Dendritic cell treated with granulocyte-macrophage colony-stimulating factor and Interleukin-4, amounts not matched to agents 40 ng/mL and 50 ng/mL, for 4 days (primary cell): ENCODE data around the gene POLR1B.
"Not testable (repeated sequence)": the region's sequence is repeated elsewhere in the genome, so short reads cannot be mapped to it uniquely, and the experiment has no call there.

ENCODE experiments used
- H3K27ac Mint-ChIP-seq: one replicate; pipeline ENCODE4 v1.8.0; 2022; ENCODE audit warnings: mild to moderate bottlenecking, mixed read lengths
- H3K27me3 Mint-ChIP-seq: one replicate; pipeline ENCODE4 v1.8.0; 2022; ENCODE audit warnings: mild to moderate bottlenecking, mixed read lengths
- H3K36me3 Mint-ChIP-seq: one replicate; pipeline ENCODE4 v1.8.0; 2022; ENCODE audit warnings: low read depth, mixed read lengths
- H3K4me1 Mint-ChIP-seq: one replicate; pipeline ENCODE4 v1.8.0; 2022; ENCODE audit warnings: low read depth, mixed read lengths
- H3K4me3 Mint-ChIP-seq: one replicate; pipeline ENCODE4 v1.8.0; 2022; ENCODE audit warnings: mild to moderate bottlenecking, moderate library complexity, mixed read lengths
- H3K9me3 Mint-ChIP-seq: one replicate; pipeline ENCODE4 v1.8.0; 2022; ENCODE audit warnings: mixed read lengths
- intact Hi-C: fragments of 100-400 bp; cut with micrococcal nuclease; formaldehyde crosslinking; loops from one replicate; pipeline ENCODE4 v1.15.0; 2022

POLR1B gene

GRCh38 chr2:112523291-112523777 is 18.9 kb upstream of the POLR1B start:
- no peaks in the 10 kb centered on the region for H3K27me3 Mint-ChIP-seq
- peaks cover 11% of the 10 kb centered on the region for H3K4me1 Mint-ChIP-seq
- H3K4me3 Mint-ChIP-seq: no peak overlapping the region
- intact Hi-C loops: no loop called here
- H3K27ac Mint-ChIP-seq: no peak overlapping the region
- peaks cover 96% of the 10 kb centered on the region for H3K36me3 Mint-ChIP-seq
- H3K9me3 Mint-ChIP-seq: no peaks in the 10 kb centered on the region

- H3K27me3 Mint-ChIP-seq, intact Hi-C loops, H3K27ac Mint-ChIP-seq, H3K4me3 Mint-ChIP-seq, H3K9me3 Mint-ChIP-seq: not testable (repeated sequence)
- Mint-ChIP-seq H3K36me3 (peaks cover 96% of the 10 kb centered on the region), H3K4me1 (peaks cover 20% of the 10 kb centered on the region)
Observed at GRCh38 chr2:112524276-112524675, 18.0 kb upstream of the POLR1B start.

- H3K27me3 Mint-ChIP-seq: no peaks in the 10 kb centered on the region
- peak overlapping the region; percentile 46 for H3K4me3 Mint-ChIP-seq
- intact Hi-C loops: no loop called here
- H3K4me1 Mint-ChIP-seq: peaks cover 33% of the 10 kb centered on the region
- H3K27ac Mint-ChIP-seq: peak overlapping the region; percentile 82
- H3K9me3 Mint-ChIP-seq: no peaks in the 10 kb centered on the region
- H3K36me3 Mint-ChIP-seq: peaks cover 88% of the 10 kb centered on the region
Observed at GRCh38 chr2:112528541-112528940, 13.7 kb upstream of the POLR1B start.

- no peaks in the 10 kb centered on the region for H3K9me3 Mint-ChIP-seq
- H3K36me3 Mint-ChIP-seq: peaks cover 91% of the 10 kb centered on the region
- intact Hi-C loops: no loop called here
- peak overlapping the region; percentile 82 for H3K27ac Mint-ChIP-seq
- peaks cover 36% of the 10 kb centered on the region for H3K4me1 Mint-ChIP-seq
- H3K27me3 Mint-ChIP-seq: no peaks in the 10 kb centered on the region
- peak overlapping the region; percentile 26 for H3K4me3 Mint-ChIP-seq
Observed at GRCh38 chr2:112529757-112530156, 12.5 kb upstream of the POLR1B start.

GRCh38 chr2:112530728-112531127 is 11.5 kb upstream of the POLR1B start:
- intact Hi-C loops: no loop called here
- peaks cover 89% of the 10 kb centered on the region for H3K36me3 Mint-ChIP-seq
- H3K9me3 Mint-ChIP-seq: no peaks in the 10 kb centered on the region
- no peak overlapping the region for H3K4me3 Mint-ChIP-seq
- H3K4me1 Mint-ChIP-seq: peaks cover 41% of the 10 kb centered on the region
- peak overlapping the region; percentile 82 for H3K27ac Mint-ChIP-seq
- H3K27me3 Mint-ChIP-seq: no peaks in the 10 kb centered on the region

- Mint-ChIP-seq H3K36me3 (peaks cover 71% of the 10 kb centered on the region), H3K27ac (no peak overlapping the region), H3K4me1 (peaks cover 16% of the 10 kb centered on the region), H3K4me3 (no peak overlapping the region), H3K9me3 (no peaks in the 10 kb centered on the region), H3K27me3 (no peaks in the 10 kb centered on the region)
- intact Hi-C loops: no loop called here
Observed at GRCh38 chr2:112534826-112535225, 7.4 kb upstream of the POLR1B start.

GRCh38 chr2:112536665-112537064 is 5.6 kb upstream of the POLR1B start:
- H3K27me3 Mint-ChIP-seq, intact Hi-C loops: not testable (repeated sequence)

GRCh38 chr2:112539306-112539705 is 3.0 kb upstream of the POLR1B start:
- no peaks in the 10 kb centered on the region for H3K27me3 Mint-ChIP-seq
- no peak overlapping the region for H3K4me3 Mint-ChIP-seq
- intact Hi-C loops: no loop called here
- peaks cover 19% of the 10 kb centered on the region for H3K4me1 Mint-ChIP-seq
- no peak overlapping the region for H3K27ac Mint-ChIP-seq
- H3K36me3 Mint-ChIP-seq: peaks cover 29% of the 10 kb centered on the region
- no peaks in the 10 kb centered on the region for H3K9me3 Mint-ChIP-seq

More at GRCh38 chr2:112536665-112537064, 5.6 kb upstream of the POLR1B start:
- H3K27ac Mint-ChIP-seq, H3K9me3 Mint-ChIP-seq, H3K4me3 Mint-ChIP-seq: not testable (repeated sequence)
- peaks cover 56% of the 10 kb centered on the region for H3K36me3 Mint-ChIP-seq
- H3K4me1 Mint-ChIP-seq: peaks cover 19% of the 10 kb centered on the region

GRCh38 chr2:112540906-112541305 is 1.4 kb upstream of the POLR1B start:
- Mint-ChIP-seq H3K4me3 (no peak overlapping the region), H3K27ac (no peak overlapping the region), H3K27me3 (no peaks in the 10 kb centered on the region), H3K4me1 (peaks cover 11% of the 10 kb centered on the region), H3K9me3 (no peaks in the 10 kb centered on the region), H3K36me3 (peaks cover 19% of the 10 kb centered on the region)
- intact Hi-C loops: no loop called here

- peaks cover 19% of the 10 kb centered on the region for H3K36me3 Mint-ChIP-seq
- intact Hi-C loops: loop anchor here (1.0 to 2.0 kb wide), 2 partner anchors 43 to 59 kb away; partner anchors contain the start of genes CHCHD5 and TTL
- H3K4me3 Mint-ChIP-seq: no peak overlapping the region
- no peak overlapping the region for H3K27ac Mint-ChIP-seq
- peaks cover 11% of the 10 kb centered on the region for H3K4me1 Mint-ChIP-seq
- H3K9me3 Mint-ChIP-seq: no peaks in the 10 kb centered on the region
- H3K27me3 Mint-ChIP-seq: no peaks in the 10 kb centered on the region
Observed at GRCh38 chr2:112541315-112542122, 746 bp upstream of the POLR1B start.

- intact Hi-C loops: loop anchor here (1.0 to 2.0 kb wide), 2 partner anchors 41 to 60 kb away; partner anchors contain the start of genes CHCHD5 and TTL
- Mint-ChIP-seq H3K36me3 (peaks cover 24% of the 10 kb centered on the region), H3K27me3 (no peaks in the 10 kb centered on the region), H3K4me1 (peaks cover 11% of the 10 kb centered on the region), H3K4me3 (no peak overlapping the region), H3K27ac (no peak overlapping the region), H3K9me3 (no peaks in the 10 kb centered on the region)
Observed at GRCh38 chr2:112542984-112543661, 858 bp downstream of the POLR1B start.

GRCh38 chr2:112547333-112547732 is 5.1 kb downstream of the POLR1B start:
- Mint-ChIP-seq H3K4me3 (no peak overlapping the region), H3K27me3 (no peaks in the 10 kb centered on the region), H3K36me3 (peaks cover 56% of the 10 kb centered on the region), H3K4me1 (no peaks in the 10 kb centered on the region), H3K27ac (no peak overlapping the region), H3K9me3 (no peaks in the 10 kb centered on the region)
- intact Hi-C loops: no loop called here

GRCh38 chr2:112548980-112549379 is 6.7 kb downstream of the POLR1B start:
- no peaks in the 10 kb centered on the region for H3K4me1 Mint-ChIP-seq
- peaks cover 72% of the 10 kb centered on the region for H3K36me3 Mint-ChIP-seq
- intact Hi-C loops: no loop called here
- no peaks in the 10 kb centered on the region for H3K9me3 Mint-ChIP-seq
- H3K27ac Mint-ChIP-seq: no peak overlapping the region
- no peaks in the 10 kb centered on the region for H3K27me3 Mint-ChIP-seq
- H3K4me3 Mint-ChIP-seq: no peak overlapping the region

- intact Hi-C loops: no loop called here
- H3K9me3 Mint-ChIP-seq: peaks cover 8% of the 10 kb centered on the region
- no peaks in the 10 kb centered on the region for H3K4me1 Mint-ChIP-seq
- no peaks in the 10 kb centered on the region for H3K27me3 Mint-ChIP-seq
- H3K27ac Mint-ChIP-seq: no peak overlapping the region
- H3K36me3 Mint-ChIP-seq: peaks cover 96% of the 10 kb centered on the region
- H3K4me3 Mint-ChIP-seq: no peak overlapping the region
Observed at GRCh38 chr2:112566104-112566503, 23.8 kb downstream of the POLR1B start.
